AG10803 (cell line): ENCODE measurements around the gene SNTG2.

Experiments used
- DNase-seq: peaks from one replicate; pipeline ENCODE4 v3.0.0; 2010; ENCODE audit warnings: low read depth
- H3K4me3 ChIP-seq: 2 replicates; pipeline ENCODE4 v1.5.1; 2011; ENCODE audit warnings: mild to moderate bottlenecking, low read length, control low read depth
- TF ChIP-seq, protein P1 (sequence below): conservative IDR thresholded peaks from 2 replicates; pipeline ENCODE4 v1.5.1; 2011; ENCODE audit warnings: mild to moderate bottlenecking, low read length, control low read depth, inconsistent platforms

Gene SNTG2

DNA sequence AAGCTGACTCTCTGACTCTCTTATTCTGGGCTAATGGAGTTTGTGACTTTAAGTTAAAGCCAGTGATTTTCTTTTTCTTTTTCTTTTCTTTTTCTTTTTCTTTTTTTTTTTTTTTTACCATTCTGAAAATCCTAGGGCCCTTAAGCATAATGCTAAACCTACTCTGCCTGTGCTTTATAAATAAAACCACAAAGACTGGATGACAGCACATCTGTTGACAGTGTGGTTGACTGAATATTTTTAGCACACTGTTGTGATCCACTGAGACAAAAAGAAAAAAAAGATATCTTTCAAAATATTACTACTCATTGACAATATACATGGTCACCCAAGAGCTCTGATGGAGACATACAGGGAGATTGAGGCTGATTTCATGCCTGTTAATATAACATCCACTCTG is 121.6 kb downstream of the SNTG2 start:
- TF ChIP-seq, protein P1, sequence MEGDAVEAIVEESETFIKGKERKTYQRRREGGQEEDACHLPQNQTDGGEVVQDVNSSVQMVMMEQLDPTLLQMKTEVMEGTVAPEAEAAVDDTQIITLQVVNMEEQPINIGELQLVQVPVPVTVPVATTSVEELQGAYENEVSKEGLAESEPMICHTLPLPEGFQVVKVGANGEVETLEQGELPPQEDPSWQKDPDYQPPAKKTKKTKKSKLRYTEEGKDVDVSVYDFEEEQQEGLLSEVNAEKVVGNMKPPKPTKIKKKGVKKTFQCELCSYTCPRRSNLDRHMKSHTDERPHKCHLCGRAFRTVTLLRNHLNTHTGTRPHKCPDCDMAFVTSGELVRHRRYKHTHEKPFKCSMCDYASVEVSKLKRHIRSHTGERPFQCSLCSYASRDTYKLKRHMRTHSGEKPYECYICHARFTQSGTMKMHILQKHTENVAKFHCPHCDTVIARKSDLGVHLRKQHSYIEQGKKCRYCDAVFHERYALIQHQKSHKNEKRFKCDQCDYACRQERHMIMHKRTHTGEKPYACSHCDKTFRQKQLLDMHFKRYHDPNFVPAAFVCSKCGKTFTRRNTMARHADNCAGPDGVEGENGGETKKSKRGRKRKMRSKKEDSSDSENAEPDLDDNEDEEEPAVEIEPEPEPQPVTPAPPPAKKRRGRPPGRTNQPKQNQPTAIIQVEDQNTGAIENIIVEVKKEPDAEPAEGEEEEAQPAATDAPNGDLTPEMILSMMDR, result no peak
- H3K4me3 ChIP-seq, result no peak overlapping the region
- no peak for DNase-seq

DNA sequence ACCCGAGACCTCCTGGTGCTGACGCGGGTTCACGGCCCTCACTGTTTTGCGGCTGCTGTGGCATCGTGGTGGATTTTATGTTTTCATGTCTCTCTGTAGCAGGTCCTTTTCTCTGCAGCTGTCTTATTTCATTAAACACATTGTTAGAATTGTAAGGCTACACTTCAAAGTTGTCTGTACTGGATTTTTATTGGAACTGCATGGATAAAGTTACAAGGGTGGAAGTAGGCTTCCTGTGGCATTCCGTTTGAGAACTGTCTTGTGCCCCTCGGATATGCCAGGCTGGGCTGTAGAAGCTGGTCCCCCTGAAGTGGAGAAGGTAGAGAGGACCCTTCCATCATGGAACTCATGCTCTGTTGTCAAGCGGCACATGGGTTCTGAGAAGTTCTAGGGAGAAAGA is 127.3 kb downstream of the SNTG2 start:
- TF ChIP-seq, protein P1, result no peak
- DNase-seq, result no peak
- no peak overlapping the region for H3K4me3 ChIP-seq

DNA sequence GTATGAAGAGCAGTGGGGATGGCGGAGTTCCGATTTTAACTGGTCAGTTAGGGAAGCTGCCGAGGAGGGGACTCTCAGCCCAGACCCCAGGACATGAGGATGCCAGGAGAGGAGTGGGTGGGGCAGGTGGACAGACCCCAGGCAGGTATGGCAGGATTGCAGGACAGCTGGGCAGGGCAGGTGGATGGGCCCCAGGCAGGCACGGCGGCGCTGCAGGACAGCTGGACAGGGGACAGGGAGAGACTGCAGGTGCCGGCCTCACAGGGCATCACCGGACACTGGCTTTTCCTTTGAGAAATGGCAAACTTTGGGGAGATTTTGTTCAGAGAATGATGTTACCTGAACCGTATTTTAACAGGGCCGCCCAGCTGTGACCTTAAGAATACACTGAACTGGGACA is 127.7 kb downstream of the SNTG2 start:
- TF ChIP-seq, protein P1, result no peak

DNA sequence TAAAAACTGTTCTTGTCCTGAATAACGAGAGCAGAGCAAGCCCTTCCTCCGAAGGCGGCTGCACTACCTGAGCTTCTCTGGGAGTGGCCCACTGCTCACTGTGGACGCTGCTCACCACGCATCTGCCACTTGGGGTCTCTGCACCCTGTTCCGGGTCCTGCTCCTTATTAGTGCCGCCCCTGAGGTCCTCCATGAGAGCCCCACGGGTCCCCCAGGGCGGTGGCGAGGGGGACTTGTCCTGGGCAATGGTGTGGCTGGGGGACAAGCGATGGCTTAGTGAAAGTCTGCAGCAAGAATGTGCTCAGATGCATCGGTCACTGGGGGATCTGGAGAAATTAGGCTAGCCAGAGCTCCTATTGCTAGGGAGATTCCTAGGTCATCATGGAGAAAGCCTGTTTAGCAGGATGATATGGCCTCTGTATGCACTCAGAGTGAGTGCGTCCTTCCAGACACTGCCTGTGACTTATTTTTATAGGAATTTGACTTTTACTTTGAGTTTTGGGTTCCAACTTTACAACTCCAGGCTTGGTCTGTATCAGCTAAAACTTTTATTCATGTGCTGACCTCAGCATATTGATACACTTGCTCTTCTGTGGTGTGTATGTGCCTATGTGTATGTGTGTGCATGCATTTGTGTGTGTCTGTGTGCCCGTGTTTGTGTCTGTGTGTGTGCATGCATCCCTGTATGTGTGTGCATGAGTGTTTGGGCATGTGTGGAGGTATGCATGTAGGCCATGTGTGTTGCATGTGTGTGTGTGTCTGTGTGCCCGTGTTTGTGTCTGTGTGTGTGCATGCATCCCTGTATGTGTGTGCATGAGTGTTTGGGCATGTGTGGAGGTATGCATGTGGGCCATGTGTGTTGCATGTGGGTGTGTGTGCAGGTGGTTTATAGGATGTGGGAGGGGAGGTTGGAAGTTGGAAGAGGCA is 129.5 kb downstream of the SNTG2 start:
- DNase-seq, result no peak
- H3K4me3 ChIP-seq, result no peak overlapping the region
- TF ChIP-seq, protein P1, result no peak

More for the DNA sequence above, 127.7 kb downstream of the SNTG2 start:
- DNase-seq, result no peak
- H3K4me3 ChIP-seq, result no peak overlapping the region

DNA sequence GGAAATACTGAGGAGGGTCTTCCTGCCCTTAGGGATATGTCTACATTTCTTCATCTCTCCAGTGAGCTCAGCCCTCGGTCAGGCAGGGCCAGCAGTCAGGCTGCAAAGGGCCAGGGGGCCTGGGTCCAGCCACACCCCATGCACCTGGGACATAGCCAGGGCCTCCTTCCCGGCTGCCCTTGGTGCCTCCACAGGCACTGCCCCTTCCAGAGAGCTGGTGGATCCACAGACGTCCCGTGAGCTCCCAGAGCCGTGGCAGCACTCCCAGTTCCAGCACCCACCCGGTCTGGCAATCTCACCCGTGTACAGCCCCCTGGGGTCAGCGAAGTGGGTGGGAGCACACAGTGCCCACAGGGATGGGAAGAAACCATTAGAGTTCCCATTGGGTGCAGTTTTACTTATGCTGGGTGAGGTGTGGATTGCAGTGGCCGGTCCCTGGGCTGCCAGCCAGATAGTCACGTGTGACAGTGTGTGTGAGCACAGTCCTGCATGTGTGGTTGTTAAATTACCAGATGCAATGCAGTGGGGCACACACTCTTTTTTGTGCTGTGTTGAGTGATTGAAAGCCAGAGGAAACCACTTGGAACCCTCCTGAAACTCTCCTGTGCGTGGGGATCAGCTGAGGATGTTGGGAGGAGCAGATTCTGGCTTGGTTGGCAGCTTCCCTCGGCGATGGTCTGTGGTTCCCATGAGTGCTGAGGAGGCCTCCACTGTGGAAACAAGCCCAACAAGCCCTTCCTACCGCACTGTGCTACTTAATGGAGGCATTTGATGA is 131.0 kb downstream of the SNTG2 start:
- TF ChIP-seq, protein P1, result no peak
- no peak overlapping the region for H3K4me3 ChIP-seq
- peak; percentile 65 for DNase-seq

DNA sequence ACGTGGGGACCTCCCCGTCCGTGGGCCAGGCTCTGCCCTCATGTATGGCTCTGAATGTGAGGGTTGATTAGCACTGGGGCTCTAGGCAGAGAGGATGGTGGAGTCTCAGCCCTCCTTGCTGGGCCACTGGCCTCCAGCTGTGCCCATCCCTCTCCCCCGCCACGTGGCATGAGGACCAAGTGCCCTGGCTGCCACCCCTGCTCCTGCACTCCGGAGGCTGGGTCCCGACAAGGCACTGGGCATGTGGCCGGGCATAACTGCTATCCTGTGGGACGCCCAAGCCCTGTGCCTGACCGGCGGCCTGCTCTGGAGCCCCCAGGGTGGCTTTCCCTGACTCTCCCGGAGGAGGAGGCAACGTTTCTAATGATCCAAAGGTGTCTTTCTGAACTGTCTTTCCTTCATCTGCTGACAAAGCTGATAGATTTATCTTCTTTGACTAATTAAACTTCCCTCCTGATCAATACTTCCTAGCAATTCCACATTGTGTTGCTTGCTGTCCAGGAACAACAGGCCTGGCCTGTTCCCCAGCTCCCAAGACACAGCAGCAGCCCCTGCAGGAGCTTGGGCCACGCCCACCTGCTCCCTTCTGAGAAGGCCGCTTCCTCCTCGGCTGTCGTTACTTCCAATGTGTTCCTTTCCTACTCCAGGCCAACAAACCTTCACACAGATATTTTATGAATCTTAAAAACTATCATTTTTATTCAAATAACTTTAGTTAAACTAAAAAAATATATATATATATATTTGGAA is 132.0 kb downstream of the SNTG2 start:
- DNase-seq, result no peak
- TF ChIP-seq, protein P1, result no peak
- no peak overlapping the region for H3K4me3 ChIP-seq
